Measurements from ENCODE around the gene BGN. TPM values are rescaled to one million over a fixed set of nuclear protein-coding genes. Genes with fewer than 3 reads are reported as not detected.

BGN gene
- total RNA-seq, 1 experiment from 2014 or later, result 2.0 TPM

GRCh38 chrX:153557618-153558355 is 63.0 kb downstream of the BGN start:
- DNase-seq (ENCODE audit: extremely low read depth, low read depth), result no peak

Other genes with a start within 250 kb of the BGN start
- not detected in 2 replicates for gene PNMA6F, start 173.2 kb upstream of the BGN start, total RNA-seq (2014; rRNA removed; shearing (Covaris generic))
- 9.0 and 10.1 TPM in 2 replicates for gene ZNF275, start 160.8 kb upstream of the BGN start, total RNA-seq (2014; rRNA removed; shearing (Covaris generic))
- gene PNMA6E, start 93.6 kb upstream of the BGN start, total RNA-seq (2014; rRNA removed; shearing (Covaris generic)), result not detected in 2 replicates
- gene ZFP92, start 83.5 kb upstream of the BGN start, total RNA-seq (2014; rRNA removed; shearing (Covaris generic)), result 0.55 and 0.67 TPM in 2 replicates
- gene TREX2, start 48.9 kb upstream of the BGN start, total RNA-seq (2014; rRNA removed; shearing (Covaris generic)), result 0.75 and 1.1 TPM in 2 replicates
- gene HAUS7, start 24.4 kb upstream of the BGN start, total RNA-seq (2014; rRNA removed; shearing (Covaris generic)), result 25.9 and 27.3 TPM in 2 replicates
- not detected in 2 replicates for gene ATP2B3, start 22.7 kb downstream of the BGN start, total RNA-seq (2014; rRNA removed; shearing (Covaris generic))
- gene CCNQ, start 104.2 kb downstream of the BGN start, total RNA-seq (2014; rRNA removed; shearing (Covaris generic)), result 33.7 and 43.4 TPM in 2 replicates
- 1.8 and 2.2 TPM in 2 replicates for gene DUSP9, start 152.2 kb downstream of the BGN start, total RNA-seq (2014; rRNA removed; shearing (Covaris generic))
- gene PNCK, start 178.8 kb downstream of the BGN start, total RNA-seq (2014; rRNA removed; shearing (Covaris generic)), result 0.42 and 0.69 TPM in 2 replicates
- 42.0 and 45.6 TPM in 2 replicates for gene SLC6A8, start 192.9 kb downstream of the BGN start, total RNA-seq (2014; rRNA removed; shearing (Covaris generic))
- gene BCAP31, start 229.4 kb downstream of the BGN start, total RNA-seq (2014; rRNA removed; shearing (Covaris generic)), result 219 and 225 TPM in 2 replicates
- 9.2 and 11.2 TPM in 2 replicates for gene ABCD1, start 229.9 kb downstream of the BGN start, total RNA-seq (2014; rRNA removed; shearing (Covaris generic))

Data from NCI-H460 (cell line).